Lung (tissue), 12 donors: ENCODE data around the gene PRIMPOL. TPM values are rescaled to one million over a fixed set of nuclear protein-coding genes. Genes with fewer than 3 reads are reported as not detected.
"Not testable (repeated sequence)": the region's sequence is repeated elsewhere in the genome, so short reads cannot be mapped to it uniquely, and the experiment has no call there.

Source experiments
- ATAC-seq: fragments of 200-7000 bp; cut with Tn5 transposase; one replicate; pipeline ENCODE4 v1.9.1; 2020; ENCODE audit warnings: moderate number of reproducible peaks; ENCODE audit not compliant: insufficient read depth, low FRiP score
- DNase-seq, 3 donors: peaks; one replicate each; pipeline ENCODE4 v3.0.0-alpha.2; 2013 to 2017
- H3K27ac ChIP-seq, 2 donors: one replicate each; pipeline ENCODE4 v1.5.1; 2013; ENCODE audit warnings: mild to moderate bottlenecking in 2 of 2, moderate library complexity in 2 of 2, control low read depth in 1 of 2, inconsistent platforms in 1 of 2, low read depth in 1 of 2, low read length in 1 of 2
- H3K27me3 ChIP-seq, 3 donors: one replicate each; pipeline ENCODE4 v1.5.1; 2013; ENCODE audit warnings: low read length in 2 of 3; ENCODE audit not compliant: control insufficient read depth in 3 of 3, insufficient read depth in 3 of 3
- H3K36me3 ChIP-seq, 4 donors: one replicate each; pipeline ENCODE4 v1.5.1; 2013; ENCODE audit warnings: low read length in 4 of 4, mild to moderate bottlenecking in 1 of 4, moderate library complexity in 1 of 4; ENCODE audit not compliant: control insufficient read depth in 4 of 4, insufficient read depth in 4 of 4
- H3K4me1 ChIP-seq, 5 donors: one replicate each; pipeline ENCODE4 v1.5.1; 2013; ENCODE audit warnings: low read length in 5 of 5, mild to moderate bottlenecking in 2 of 5, moderate library complexity in 1 of 5; ENCODE audit not compliant: control insufficient read depth in 5 of 5, insufficient read depth in 5 of 5
- H3K4me3 ChIP-seq: one replicate; pipeline ENCODE4 v1.5.1; 2013; ENCODE audit warnings: mild to moderate bottlenecking, control low read depth, moderate library complexity
- H3K9ac ChIP-seq, 2 donors: one replicate each; pipeline ENCODE4 v1.5.1; 2013; ENCODE audit warnings: low read length in 2 of 2, control low read depth in 1 of 2; ENCODE audit not compliant: insufficient read depth in 1 of 2
- H3K9me3 ChIP-seq, 4 donors: one replicate each; pipeline ENCODE4 v1.5.1; 2013; ENCODE audit warnings: low read length in 3 of 4, mild to moderate bottlenecking in 1 of 4, moderate library complexity in 1 of 4; ENCODE audit not compliant: control insufficient read depth in 4 of 4, insufficient read depth in 3 of 4
- WGBS, 2 donors: extraction: QIAGEN DNeasy Blood & Tissue Kit; methylation state at CpG; one replicate each; pipeline ENCODE4 v1.1.7; 2013; 5-methylcytosine and 5-hydroxymethylcytosine counted together
- polyA plus RNA-seq, 2 donors: library from polyadenylated mRNA; stranded (reverse); fragments of 200-250 nt; gene quantifications; one replicate each; pipeline ENCODE4 v1.2.1, GENCODE V29; 2013
- total RNA-seq, 2 donors: library from RNA; depleted of rRNA in 1 of 2; stranded (reverse); fragments of >200 nt in 1 of 2; gene quantifications; one replicate each; pipeline ENCODE4 v1.2.1, GENCODE V29; 2014 to 2021
- TF ChIP-seq, protein P1 (sequence below): IDR thresholded peaks from 2 replicates; pipeline ENCODE4 v1.5.1; 2012; ENCODE audit warnings: mild to moderate bottlenecking; ENCODE audit errors: control extremely low read depth, extremely low read depth
- donor health status: control.
- donor health status: control.
- donor health status: Bipolar disorder and iron deficiency.
- donor health status: healthy.
- donor health status: DM: yes; HTN: yes; CAD: no.

PRIMPOL gene
- total and polyA plus RNA-seq, 4 donors: 7.3 to 43.4 (median 19.4) TPM

DNA sequence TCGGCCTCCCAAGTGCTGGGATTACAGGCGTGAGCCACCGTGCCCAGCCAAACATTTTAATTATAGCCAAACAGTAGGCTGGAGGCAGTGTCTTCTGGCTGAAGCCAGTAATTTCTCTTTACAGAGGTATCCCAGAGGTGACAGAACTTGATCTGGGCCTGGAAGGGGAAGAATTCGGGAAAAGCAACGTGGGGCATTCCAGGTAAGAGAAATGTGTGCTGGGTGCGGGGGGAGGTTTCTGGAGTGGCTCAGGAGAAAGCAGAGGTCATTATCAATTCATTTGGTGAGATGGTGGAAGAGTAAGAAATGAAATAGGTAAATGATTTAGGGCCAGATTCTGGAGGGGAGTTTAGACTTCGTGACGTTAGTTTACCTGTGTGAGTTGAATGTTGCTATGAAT is 2.4 kb downstream of the PRIMPOL start:
- DNase-seq: no peak
- no peak for ATAC-seq
- WGBS, 2 donors: 93 to 96% methylated on average over 8 of the region's 8 CpGs

GRCh38 chr4:184652681-184653080 is 3.1 kb downstream of the PRIMPOL start:
- H3K4me3 ChIP-seq, H3K27ac ChIP-seq, H3K9ac ChIP-seq, H3K36me3 ChIP-seq, ATAC-seq, DNase-seq, H3K27me3 ChIP-seq, H3K9me3 ChIP-seq: not testable (repeated sequence)
- peaks cover 0 to 18% (median 5%) of the 10 kb centered on the region in 5 donors for H3K4me1 ChIP-seq

More for the DNA sequence above, 2.4 kb downstream of the PRIMPOL start:
- TF ChIP-seq, protein P1, sequence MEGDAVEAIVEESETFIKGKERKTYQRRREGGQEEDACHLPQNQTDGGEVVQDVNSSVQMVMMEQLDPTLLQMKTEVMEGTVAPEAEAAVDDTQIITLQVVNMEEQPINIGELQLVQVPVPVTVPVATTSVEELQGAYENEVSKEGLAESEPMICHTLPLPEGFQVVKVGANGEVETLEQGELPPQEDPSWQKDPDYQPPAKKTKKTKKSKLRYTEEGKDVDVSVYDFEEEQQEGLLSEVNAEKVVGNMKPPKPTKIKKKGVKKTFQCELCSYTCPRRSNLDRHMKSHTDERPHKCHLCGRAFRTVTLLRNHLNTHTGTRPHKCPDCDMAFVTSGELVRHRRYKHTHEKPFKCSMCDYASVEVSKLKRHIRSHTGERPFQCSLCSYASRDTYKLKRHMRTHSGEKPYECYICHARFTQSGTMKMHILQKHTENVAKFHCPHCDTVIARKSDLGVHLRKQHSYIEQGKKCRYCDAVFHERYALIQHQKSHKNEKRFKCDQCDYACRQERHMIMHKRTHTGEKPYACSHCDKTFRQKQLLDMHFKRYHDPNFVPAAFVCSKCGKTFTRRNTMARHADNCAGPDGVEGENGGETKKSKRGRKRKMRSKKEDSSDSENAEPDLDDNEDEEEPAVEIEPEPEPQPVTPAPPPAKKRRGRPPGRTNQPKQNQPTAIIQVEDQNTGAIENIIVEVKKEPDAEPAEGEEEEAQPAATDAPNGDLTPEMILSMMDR: no peak
- H3K9me3 ChIP-seq: no peaks in the 10 kb centered on the region
- H3K27me3 ChIP-seq: no peaks in the 10 kb centered on the region
- no peak overlapping the region for H3K4me3 ChIP-seq
- peaks cover 0 to 26% (median 12%) of the 10 kb centered on the region in 5 donors for H3K4me1 ChIP-seq
- H3K36me3 ChIP-seq: peaks cover 0 to 4% (median 3%) of the 10 kb centered on the region in 4 donors
- H3K27ac ChIP-seq: no peak overlapping the region
- H3K9ac ChIP-seq: no peak overlapping the region

- H3K9me3 ChIP-seq: no peaks in the 10 kb centered on the region
- no peak overlapping the region for H3K4me3 ChIP-seq
- no peak overlapping the region for H3K9ac ChIP-seq
- TF ChIP-seq, protein P1: no peak
- peaks cover 0 to 9% (median 3%) of the 10 kb centered on the region in 4 donors for H3K36me3 ChIP-seq
- no peaks in the 10 kb centered on the region for H3K27me3 ChIP-seq
- H3K4me1 ChIP-seq: peaks cover 0 to 10% (median 3%) of the 10 kb centered on the region in 5 donors
- DNase-seq (no peak), ATAC-seq (no peak)
- H3K27ac ChIP-seq: no peak overlapping the region
- 41 to 61% methylated on average over 2 of the region's 2 CpGs for WGBS, 2 donors
Observed at GRCh38 chr4:184653650-184654049, 4.1 kb downstream of the PRIMPOL start.

GRCh38 chr4:184655889-184656869 is 6.6 kb downstream of the PRIMPOL start:
- H3K4me1 ChIP-seq: no peaks in the 10 kb centered on the region
- no peak for DNase-seq
- H3K4me3 ChIP-seq: no peak overlapping the region
- 90 to 96% methylated on average over 8 of the region's 8 CpGs for WGBS, 2 donors
- no peak overlapping the region for H3K9ac ChIP-seq
- TF ChIP-seq, protein P1: no peak
- H3K36me3 ChIP-seq: peaks cover 2 to 19% (median 10%) of the 10 kb centered on the region in 4 donors
- no peak overlapping the region for H3K27ac ChIP-seq
- no peak for ATAC-seq
- no peaks in the 10 kb centered on the region for H3K9me3 ChIP-seq
- no peaks in the 10 kb centered on the region for H3K27me3 ChIP-seq
